Nephron (organoid): ENCODE measurements around the gene ULK1.
A peak's percentile ranks its signal among the peaks of the same experiment; 100 is the strongest.

Experiments used
- H3K27ac Mint-ChIP-seq, 3 experiments: 2 replicates each; pipeline ENCODE4 v1.8.0; 2020; ENCODE audit warnings: mixed read lengths in 3 of 3, mild to moderate bottlenecking in 2 of 3, moderate library complexity in 1 of 3
- H3K27me3 Mint-ChIP-seq: 2 replicates; pipeline ENCODE4 v1.8.0; 2021; ENCODE audit warnings: low read depth, mild to moderate bottlenecking, moderate library complexity, mixed read lengths
- H3K36me3 Mint-ChIP-seq: 2 replicates; pipeline ENCODE4 v1.8.0; 2020; ENCODE audit warnings: low read depth, mixed read lengths
- H3K4me1 Mint-ChIP-seq: 2 replicates; pipeline ENCODE4 v1.8.0; 2020; ENCODE audit warnings: mixed read lengths
- H3K4me3 Mint-ChIP-seq, 3 experiments: 2 replicates each; pipeline ENCODE4 v1.8.0; 2020; ENCODE audit warnings: mild to moderate bottlenecking in 3 of 3, mixed read lengths in 3 of 3, moderate library complexity in 2 of 3
- H3K9me3 Mint-ChIP-seq: 2 replicates; pipeline ENCODE4 v1.8.0; 2020; ENCODE audit warnings: mixed read lengths
- CTCF ChIP-seq, 3 experiments: fragments of 200-600 bp; sonication (generic); IDR thresholded peaks; one replicate each; pipeline ENCODE4 v1.5.0; 2021; ENCODE audit warnings: antibody characterized with exemption in 3 of 3; ENCODE audit not compliant: unreplicated experiment in 3 of 3

Gene ULK1

GRCh38 chr12:131922772-131923171 is 28.4 kb downstream of the ULK1 start:
- no peak overlapping the region for H3K4me3 Mint-ChIP-seq
- peaks cover 12% of the 10 kb centered on the region for H3K36me3 Mint-ChIP-seq
- peaks cover 12% of the 10 kb centered on the region for H3K4me1 Mint-ChIP-seq

GRCh38 chr12:131923260-131923659 is 28.8 kb downstream of the ULK1 start:
- Mint-ChIP-seq H3K36me3 (peaks cover 12% of the 10 kb centered on the region), H3K4me1 (peaks cover 12% of the 10 kb centered on the region), H3K27ac (no peak overlapping the region), H3K9me3 (no peaks in the 10 kb centered on the region), H3K27me3 (no peaks in the 10 kb centered on the region), H3K4me3 (no peak overlapping the region)
- no peak for TF ChIP-seq CTCF (IDR thresholded peaks at IDR 0.05; ENCODE audit: unreplicated experiment in 3 of 3)

More at GRCh38 chr12:131922772-131923171, 28.4 kb downstream of the ULK1 start:
- no peak overlapping the region for H3K27ac Mint-ChIP-seq
- no peaks in the 10 kb centered on the region for H3K27me3 Mint-ChIP-seq
- TF ChIP-seq CTCF (IDR thresholded peaks at IDR 0.05; ENCODE audit: unreplicated experiment in 3 of 3) = no peak
- H3K9me3 Mint-ChIP-seq = no peaks in the 10 kb centered on the region

- peak overlapping the region; percentile 87 to 88 (median 87) for H3K4me3 Mint-ChIP-seq
- peak overlapping the region in 1 of 3 experiments; percentile 66 for H3K27ac Mint-ChIP-seq
- no peaks in the 10 kb centered on the region for H3K9me3 Mint-ChIP-seq
- no peaks in the 10 kb centered on the region for H3K27me3 Mint-ChIP-seq
- peaks cover 14% of the 10 kb centered on the region for H3K36me3 Mint-ChIP-seq
- no peak for TF ChIP-seq CTCF (IDR thresholded peaks at IDR 0.05; ENCODE audit: unreplicated experiment in 3 of 3)
- H3K4me1 Mint-ChIP-seq = peaks cover 17% of the 10 kb centered on the region
These were observed 33.0 kb downstream of the ULK1 start for GRCh38 chr12:131927110-131928079.

GRCh38 chr12:131928080-131928710 is 33.8 kb downstream of the ULK1 start:
- no peaks in the 10 kb centered on the region for H3K9me3 Mint-ChIP-seq
- no peak for TF ChIP-seq CTCF (IDR thresholded peaks at IDR 0.05; ENCODE audit: unreplicated experiment in 3 of 3)
- peaks cover 12% of the 10 kb centered on the region for H3K4me1 Mint-ChIP-seq

GRCh38 chr12:131928711-131929580 is 34.5 kb downstream of the ULK1 start, which contains the start of gene PUS1:
Gene PUS1, plus strand, starts transcription at chr12:131929276. Its CDS starts 447 bp downstream, at chr12:131929723.
- peaks cover 12% of the 10 kb centered on the region for H3K4me1 Mint-ChIP-seq

More at GRCh38 chr12:131928080-131928710, 33.8 kb downstream of the ULK1 start:
- H3K27me3 Mint-ChIP-seq = no peaks in the 10 kb centered on the region
- peaks cover 14% of the 10 kb centered on the region for H3K36me3 Mint-ChIP-seq
- H3K4me3 Mint-ChIP-seq = peak overlapping the region; percentile 87 to 88 (median 87)
- H3K27ac Mint-ChIP-seq = peak overlapping the region in 1 of 3 experiments; percentile 66

More at GRCh38 chr12:131928711-131929580, 34.5 kb downstream of the ULK1 start, which contains the start of gene PUS1:
- Mint-ChIP-seq H3K4me3 (peak within 1 kb of the TSS; percentile 90 to 98 (median 92)), H3K27ac (peak within 1 kb of the TSS in 1 of 3 experiments; percentile 66), H3K9me3 (no peaks in the 10 kb centered on the region), H3K27me3 (peaks cover 4% of the 10 kb centered on the region), H3K36me3 (peaks cover 21% of the 10 kb centered on the region)
- TF ChIP-seq CTCF (IDR thresholded peaks at IDR 0.05; ENCODE audit: unreplicated experiment in 3 of 3) = no peak
